Thyroid gland (tissue), 4 donors: ENCODE data around the gene EIF4A3.

Experiments used
- CTCF ChIP-seq, 6 experiments: fragments of 200-600 bp in 3 of 6; fragments of 450-650 bp in 3 of 6; sonication (generic) in 3 of 6; IDR thresholded peaks; one replicate each; pipeline ENCODE4 v1.5.1; 2016 to 2019; ENCODE audit warnings: antibody characterized with exemption in 6 of 6, mild to moderate bottlenecking in 2 of 6, inconsistent platforms in 1 of 6, moderate library complexity in 1 of 6
- POLR2A ChIP-seq, 2 donors: fragments of 450-650 bp; IDR thresholded peaks; one replicate each; pipeline ENCODE4 v1.6.1; 2017; ENCODE audit warnings: antibody characterized with exemption in 2 of 2, mild to moderate bottlenecking in 2 of 2, moderate library complexity in 1 of 2

DNA sequence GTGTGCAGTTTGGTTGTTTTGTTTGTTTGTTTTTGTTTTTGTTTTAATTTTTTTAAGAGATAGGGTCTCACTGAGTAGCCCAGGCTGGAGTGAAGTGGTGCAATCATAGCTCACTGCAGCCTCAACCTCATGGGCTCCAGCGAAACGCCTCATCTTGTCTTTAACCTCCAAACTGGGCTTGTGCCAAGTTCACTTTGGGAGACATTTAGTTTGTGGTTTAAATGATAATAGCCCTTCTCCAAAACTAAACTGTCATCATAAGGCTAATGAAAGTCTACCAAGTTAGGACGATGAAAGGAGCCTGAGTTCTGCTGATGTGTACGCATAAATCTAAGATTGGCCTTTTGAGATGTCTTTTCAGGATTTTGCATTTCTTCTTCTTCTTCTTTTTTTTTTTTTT is 16.4 kb upstream of the EIF4A3 start:
- no peak for TF ChIP-seq CTCF (IDR thresholded peaks at IDR 0.05)
- no peak for TF ChIP-seq POLR2A (IDR thresholded peaks at IDR 0.05)
